Ramos (cell line): Measurements from ENCODE around the gene PRSS38.

Source experiments
- in situ Hi-C: fragments of 300-500 bp; cut with MboI; formaldehyde crosslinking; loops from one replicate; pipeline ENCODE4 v1.14.3; 2022; ENCODE audit warnings: low sequenced_read_pairs; ENCODE audit not compliant: unreplicated experiment

PRSS38 gene

DNA sequence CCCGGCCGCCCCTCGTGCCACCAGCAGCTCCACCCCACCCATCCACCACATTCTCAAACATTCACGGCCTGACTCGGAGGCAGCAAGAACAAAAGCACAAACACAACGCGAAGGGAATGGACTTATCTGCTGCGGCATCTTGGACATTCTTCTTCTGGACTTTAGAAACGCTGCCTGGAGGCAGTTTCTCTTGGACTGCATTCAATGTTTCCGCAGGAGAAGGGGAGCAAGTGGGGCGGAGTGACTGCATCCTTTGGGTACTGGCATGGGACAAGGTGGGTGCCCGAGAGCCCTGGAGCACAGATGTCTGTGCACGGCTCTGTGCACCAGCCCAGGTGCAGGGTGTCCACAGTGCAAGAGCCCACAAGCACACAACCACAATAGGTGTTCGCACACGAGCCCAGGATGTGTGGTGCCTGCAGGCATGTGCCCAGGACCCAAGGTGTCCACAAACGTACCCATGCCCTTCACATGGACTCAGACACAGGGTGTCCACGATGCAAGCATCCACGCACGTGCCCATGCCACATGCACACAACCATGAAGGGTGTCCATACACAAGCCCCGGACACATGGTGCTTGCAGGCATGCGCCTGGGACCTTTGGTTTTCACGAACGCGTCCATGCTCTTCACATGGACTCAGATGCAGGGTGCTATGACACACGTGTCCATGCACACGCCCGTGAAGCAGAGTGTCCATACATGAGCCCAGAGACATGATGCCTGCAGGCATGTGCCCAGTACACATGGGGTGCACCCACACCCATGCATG, 78.7 kb downstream of the PRSS38 start:
- in situ Hi-C loops: no loop called here

GRCh38 chr1:227894831-227895451, 79.5 kb downstream of the PRSS38 start:
- in situ Hi-C loops: no loop called here
